Liver (tissue), 9 donors: Measurements from ENCODE around the gene PPP1R3G. TPM values are rescaled to one million over a fixed set of nuclear protein-coding genes. Genes with fewer than 3 reads are reported as not detected.

Source experiments
- DNase-seq: peaks from one replicate; pipeline ENCODE4 v3.0.0-alpha.2; 2017; ENCODE audit warnings: low spot score
- H3K27ac ChIP-seq, 2 donors: one replicate each; pipeline ENCODE4 v1.7.0; 2013; ENCODE audit warnings: inconsistent platforms in 2 of 2, low read length in 2 of 2, control low read depth in 1 of 2, low read depth in 1 of 2, mild to moderate bottlenecking in 1 of 2
- H3K27me3 ChIP-seq, 4 donors: one replicate each; pipeline versions ENCODE4 v1.6.1 to v1.7.0; 2013; ENCODE audit warnings: low read length in 3 of 4, inconsistent platforms in 1 of 4, mild to moderate bottlenecking in 1 of 4, moderate library complexity in 1 of 4; ENCODE audit not compliant: control insufficient read depth in 4 of 4, insufficient read depth in 4 of 4
- H3K36me3 ChIP-seq, 4 donors: one replicate each; pipeline versions ENCODE4 v1.6.1 to v1.7.0; 2013; ENCODE audit warnings: low read length in 3 of 4, mild to moderate bottlenecking in 3 of 4, low read depth in 1 of 4, moderate library complexity in 1 of 4; ENCODE audit not compliant: control insufficient read depth in 4 of 4, insufficient read depth in 3 of 4
- H3K4me1 ChIP-seq, 4 donors: one replicate each; pipeline versions ENCODE4 v1.6.1 to v1.7.0; 2013; ENCODE audit warnings: low read length in 3 of 4, mild to moderate bottlenecking in 3 of 4, moderate library complexity in 1 of 4; ENCODE audit not compliant: control insufficient read depth in 4 of 4, insufficient read depth in 4 of 4
- H3K4me3 ChIP-seq, 3 donors: one replicate each; pipeline versions ENCODE4 v1.6.1 to v1.7.0; 2013; ENCODE audit warnings: low read length in 3 of 3, control low read depth in 1 of 3, low read depth in 1 of 3, mild to moderate bottlenecking in 1 of 3
- H3K9ac ChIP-seq, 2 donors: one replicate each; pipeline ENCODE4 v1.7.0; 2013; ENCODE audit warnings: low read length in 2 of 2, mild to moderate bottlenecking in 2 of 2, moderate library complexity in 2 of 2, control low read depth in 1 of 2, low read depth in 1 of 2
- H3K9me3 ChIP-seq, 4 donors: one replicate each; pipeline versions ENCODE4 v1.6.1 to v1.7.0; 2013; ENCODE audit warnings: low read length in 3 of 4; ENCODE audit not compliant: control insufficient read depth in 4 of 4
- CTCF ChIP-seq: fragments of 150-350 bp; IDR thresholded peaks from 2 replicates; pipeline ENCODE4 v1.5.1; 2017; ENCODE audit warnings: improper control_type of control experiment, low read depth, low read length; ENCODE audit not compliant: missing input control
- EGR1 ChIP-seq, 2 donors: IDR thresholded peaks; 2 replicates each; pipeline ENCODE4 v1.6.1; 2016 to 2018; ENCODE audit warnings: antibody characterized with exemption in 2 of 2, low read depth in 2 of 2
- FOXA1 ChIP-seq: IDR thresholded peaks from 2 replicates; pipeline ENCODE4 v1.6.1; 2016; ENCODE audit warnings: antibody characterized with exemption
- FOXA2 ChIP-seq: IDR thresholded peaks from 2 replicates; pipeline ENCODE4 v1.6.1; 2016; ENCODE audit warnings: antibody characterized with exemption
- GABPA ChIP-seq, 2 donors: IDR thresholded peaks in 1 of 2; conservative IDR thresholded peaks in 1 of 2; 2 replicates each; pipeline ENCODE4 v1.6.1; 2016; ENCODE audit warnings: antibody characterized with exemption in 2 of 2, mild to moderate bottlenecking in 1 of 2, moderate library complexity in 1 of 2
- HNF4A ChIP-seq, 2 donors: conservative IDR thresholded peaks; 2 replicates each; pipeline ENCODE4 v1.6.1; 2016; ENCODE audit warnings: antibody characterized with exemption in 2 of 2, mild to moderate bottlenecking in 2 of 2
- HNF4G ChIP-seq: IDR thresholded peaks from 2 replicates; pipeline ENCODE4 v1.6.1; 2016; ENCODE audit warnings: antibody characterized with exemption
- JUND ChIP-seq, 2 donors: IDR thresholded peaks; 2 replicates each; pipeline ENCODE4 v1.6.1; 2016; ENCODE audit warnings: antibody characterized with exemption in 2 of 2
- MAX ChIP-seq: IDR thresholded peaks from 2 replicates; pipeline ENCODE4 v1.6.1; 2016; ENCODE audit warnings: antibody characterized with exemption
- NR2F2 ChIP-seq: IDR thresholded peaks from 2 replicates; pipeline ENCODE4 v1.6.1; 2016; ENCODE audit warnings: antibody characterized with exemption
- RAD21 ChIP-seq, 2 donors: IDR thresholded peaks; 2 replicates each; pipeline ENCODE4 v1.6.1; 2016; ENCODE audit warnings: antibody characterized with exemption in 2 of 2, mild to moderate bottlenecking in 2 of 2
- REST ChIP-seq: IDR thresholded peaks from 2 replicates; pipeline ENCODE4 v1.6.1; 2016; ENCODE audit warnings: antibody characterized with exemption, mild to moderate bottlenecking
- RXRA ChIP-seq, 2 donors: IDR thresholded peaks; 2 replicates each; pipeline ENCODE4 v1.6.1; 2017 to 2018; ENCODE audit warnings: antibody characterized with exemption in 2 of 2, mild to moderate bottlenecking in 1 of 2
- SP1 ChIP-seq: IDR thresholded peaks from 2 replicates; pipeline ENCODE4 v1.6.1; 2018; ENCODE audit warnings: antibody characterized with exemption, mild to moderate bottlenecking
- TAF1 ChIP-seq: conservative IDR thresholded peaks from 2 replicates; pipeline ENCODE4 v1.6.1; 2016; ENCODE audit warnings: antibody characterized with exemption, mild to moderate bottlenecking
- YY1 ChIP-seq: IDR thresholded peaks from 2 replicates; pipeline ENCODE4 v1.6.1; 2016; ENCODE audit warnings: antibody characterized with exemption, mild to moderate bottlenecking
- WGBS: extraction: QIAGEN DNeasy Blood & Tissue Kit; methylation state at CpG from one replicate; pipeline ENCODE4 v1.1.7; 2013; 5-methylcytosine and 5-hydroxymethylcytosine counted together
- polyA plus RNA-seq, 2 donors: library from polyadenylated mRNA; stranded (reverse) in 1 of 2; unstranded in 1 of 2; fragments of 200-250 nt in 1 of 2; fragments of >200 nt in 1 of 2; fragmentation: Nextera tagmentation in 1 of 2; extraction: Ambion mirVana in 1 of 2; gene quantifications; one replicate each; pipeline versions ENCODE4 v1.2.1 to v1.2.3, GENCODE V29; 2013 to 2015
- total RNA-seq, 2 donors: library from RNA; depleted of rRNA; stranded (reverse); fragments of >200 nt; gene quantifications; one replicate each; pipeline ENCODE4 v1.2.3, GENCODE V29; 2014
- TF ChIP-seq, protein P1 (sequence below): IDR thresholded peaks from 2 replicates; pipeline ENCODE4 v1.6.1; 2016; ENCODE audit warnings: antibody characterized with exemption
- TF ChIP-seq, protein P2 (sequence below): IDR thresholded peaks from 2 replicates; pipeline ENCODE4 v1.6.1; 2016; ENCODE audit warnings: antibody characterized with exemption
- donor health status: healthy.
- donor health status: healthy.
- donor health status: healthy.
- donor health status: healthy.
- donor health status: healthy.

Gene PPP1R3G
- total and polyA plus RNA-seq, 4 donors = 0.25 to 3.0 (median 0.47) TPM

DNA sequence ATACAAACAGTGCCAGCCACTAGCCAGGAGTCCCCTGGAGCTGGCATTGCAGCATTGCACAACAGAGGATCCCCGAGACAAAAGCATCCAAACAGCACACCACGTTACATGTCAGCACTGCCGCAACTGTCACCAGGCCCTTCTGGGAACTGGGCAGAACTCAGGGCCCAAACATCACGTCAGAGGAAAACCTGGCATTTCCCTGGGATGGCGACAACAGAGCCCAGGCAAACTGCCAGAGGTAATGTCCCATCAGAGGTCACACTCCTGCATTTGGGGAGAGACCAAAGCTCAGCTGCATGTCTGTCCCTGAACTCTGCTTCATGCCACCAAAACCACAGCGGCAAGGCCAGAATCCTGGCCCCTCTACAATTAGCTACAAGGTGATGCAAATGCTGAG lies 36.3 kb downstream of the PPP1R3G start:
- H3K27ac ChIP-seq = peak overlapping the region; percentile 92 to 96
- 38% methylated on average over 6 of the region's 6 CpGs for WGBS
- peak; percentile 58 to 85 for TF ChIP-seq JUND (IDR thresholded peaks at IDR 0.05)
- peak; percentile 51 to 66 for TF ChIP-seq RAD21 (IDR thresholded peaks at IDR 0.05)
- peak; percentile 78 for TF ChIP-seq FOXA2
- TF ChIP-seq YY1 = peak; percentile 89
- TF ChIP-seq SP1 = peak; percentile 99
- TF ChIP-seq, protein P1, sequence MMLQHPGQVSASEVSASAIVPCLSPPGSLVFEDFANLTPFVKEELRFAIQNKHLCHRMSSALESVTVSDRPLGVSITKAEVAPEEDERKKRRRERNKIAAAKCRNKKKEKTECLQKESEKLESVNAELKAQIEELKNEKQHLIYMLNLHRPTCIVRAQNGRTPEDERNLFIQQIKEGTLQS = peak; percentile 91
- peak; percentile 92 for TF ChIP-seq MAX
- TF ChIP-seq FOXA1 = peak; percentile 82
- TF ChIP-seq, protein P2, sequence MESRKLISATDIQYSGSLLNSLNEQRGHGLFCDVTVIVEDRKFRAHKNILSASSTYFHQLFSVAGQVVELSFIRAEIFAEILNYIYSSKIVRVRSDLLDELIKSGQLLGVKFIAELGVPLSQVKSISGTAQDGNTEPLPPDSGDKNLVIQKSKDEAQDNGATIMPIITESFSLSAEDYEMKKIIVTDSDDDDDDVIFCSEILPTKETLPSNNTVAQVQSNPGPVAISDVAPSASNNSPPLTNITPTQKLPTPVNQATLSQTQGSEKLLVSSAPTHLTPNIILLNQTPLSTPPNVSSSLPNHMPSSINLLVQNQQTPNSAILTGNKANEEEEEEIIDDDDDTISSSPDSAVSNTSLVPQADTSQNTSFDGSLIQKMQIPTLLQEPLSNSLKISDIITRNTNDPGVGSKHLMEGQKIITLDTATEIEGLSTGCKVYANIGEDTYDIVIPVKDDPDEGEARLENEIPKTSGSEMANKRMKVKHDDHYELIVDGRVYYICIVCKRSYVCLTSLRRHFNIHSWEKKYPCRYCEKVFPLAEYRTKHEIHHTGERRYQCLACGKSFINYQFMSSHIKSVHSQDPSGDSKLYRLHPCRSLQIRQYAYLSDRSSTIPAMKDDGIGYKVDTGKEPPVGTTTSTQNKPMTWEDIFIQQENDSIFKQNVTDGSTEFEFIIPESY = peak; percentile 93
- TF ChIP-seq RXRA (IDR thresholded peaks at IDR 0.05) = peak; percentile 97 to 99
- peak; percentile 96 for TF ChIP-seq HNF4A (conservative IDR thresholded peaks at IDR 0.05)
- TF ChIP-seq CTCF = no peak
- TF ChIP-seq GABPA (IDR thresholded peaks at IDR 0.05 in 1 of 2, conservative IDR thresholded peaks at IDR 0.05 in 1 of 2) = peak in 1 of 2 donors; percentile 51
- peak; percentile 75 for TF ChIP-seq NR2F2
- TF ChIP-seq HNF4G = peak; percentile 86
- TF ChIP-seq REST = no peak
- no peak for TF ChIP-seq TAF1
- peak in 1 of 2 donors; percentile 72 for TF ChIP-seq EGR1 (IDR thresholded peaks at IDR 0.05; ENCODE audit: low read depth in 2 of 2)
- no peak overlapping the region for H3K4me3 ChIP-seq
- H3K9ac ChIP-seq = peak overlapping the region; percentile 39 to 83
- no peaks in the 10 kb centered on the region for H3K9me3 ChIP-seq
- H3K36me3 ChIP-seq = no peaks in the 10 kb centered on the region
- peak; percentile 42 for DNase-seq
- H3K27me3 ChIP-seq = no peaks in the 10 kb centered on the region
- H3K4me1 ChIP-seq = peaks cover 15 to 35% (median 22%) of the 10 kb centered on the region in 4 donors
